DOHH2 (cell line): ENCODE data around the gene ZNF839.
A peak's percentile ranks its signal among the peaks of the same experiment; 100 is the strongest.

Source experiments
- H3F3A ChIP-seq: fragments of 200-600 bp; sonication (generic), shearing (Covaris generic); 2 replicates; pipeline ENCODE4 v1.6.0; 2016; ENCODE audit warnings: antibody characterized with exemption, mild to moderate bottlenecking; ENCODE audit not compliant: control insufficient read depth, insufficient read depth
- H3K27ac ChIP-seq: fragments of 200-600 bp; sonication (generic); 2 replicates; pipeline ENCODE4 v1.5.1; 2014; ENCODE audit warnings: low read depth, mild to moderate bottlenecking, low read length, moderate library complexity
- H3K27me3 ChIP-seq: fragments of 200-600 bp; sonication (generic); 2 replicates; pipeline ENCODE4 v1.6.1; 2014; ENCODE audit warnings: mild to moderate bottlenecking, low read length, mixed read lengths; ENCODE audit not compliant: control insufficient read depth
- H3K36me3 ChIP-seq: fragments of 200-600 bp; sonication (generic); 2 replicates; pipeline ENCODE4 v1.6.1; 2014; ENCODE audit warnings: mild to moderate bottlenecking, low read length, moderate library complexity, mixed read lengths; ENCODE audit not compliant: control insufficient read depth
- H3K4me1 ChIP-seq: fragments of 200-600 bp; sonication (generic); 2 replicates; pipeline ENCODE4 v1.6.1; 2014; ENCODE audit warnings: mild to moderate bottlenecking, low read length, mixed read lengths; ENCODE audit not compliant: control insufficient read depth
- H3K4me2 ChIP-seq: fragments of 200-600 bp; sonication (generic); 2 replicates; pipeline ENCODE4 v1.6.0; 2014; ENCODE audit warnings: mild to moderate bottlenecking, low read length, moderate library complexity
- H3K4me3 ChIP-seq: fragments of 200-600 bp; sonication (generic); 2 replicates; pipeline ENCODE4 v1.5.1; 2014; ENCODE audit warnings: mild to moderate bottlenecking, low read length, mixed read lengths
- H3K79me2 ChIP-seq: fragments of 200-600 bp; sonication (generic); 2 replicates; pipeline ENCODE4 v1.6.1; 2014; ENCODE audit warnings: mild to moderate bottlenecking, low read length, mixed read lengths; ENCODE audit not compliant: control insufficient read depth
- H3K9me2 ChIP-seq: fragments of 200-600 bp; sonication (generic); replicated peaks from 2 replicates; pipeline ENCODE4 v1.6.1; 2014; ENCODE audit warnings: mild to moderate bottlenecking, low read length, mixed read lengths; ENCODE audit not compliant: control insufficient read depth
- H3K9me3 ChIP-seq: fragments of 200-600 bp; sonication (generic); 2 replicates; pipeline ENCODE4 v1.6.1; 2014; ENCODE audit warnings: antibody characterized with exemption, low read length, mixed read lengths; ENCODE audit not compliant: control insufficient read depth, insufficient read depth
- H4K20me1 ChIP-seq: fragments of 200-600 bp; sonication (generic); 2 replicates; pipeline ENCODE4 v1.6.0; 2014; ENCODE audit warnings: low read depth, mild to moderate bottlenecking, antibody characterized with exemption, low read length, moderate library complexity; ENCODE audit not compliant: control insufficient read depth, insufficient read depth
- EZH2phosphoT487 ChIP-seq: fragments of 200-600 bp; sonication (generic); IDR thresholded peaks from 2 replicates; pipeline ENCODE4 v1.6.1; 2017; ENCODE audit warnings: borderline replicate concordance, mild to moderate bottlenecking, antibody characterized with exemption, low read length, moderate library complexity, mixed read lengths
- TF ChIP-seq, protein P1 (sequence below): fragments of 200-600 bp; sonication (generic); IDR thresholded peaks from one replicate; pipeline ENCODE4 v1.5.1; 2014; ENCODE audit warnings: antibody characterized with exemption, mild to moderate bottlenecking, low read depth, low read length; ENCODE audit not compliant: poor library complexity, severe bottlenecking

Gene ZNF839

DNA sequence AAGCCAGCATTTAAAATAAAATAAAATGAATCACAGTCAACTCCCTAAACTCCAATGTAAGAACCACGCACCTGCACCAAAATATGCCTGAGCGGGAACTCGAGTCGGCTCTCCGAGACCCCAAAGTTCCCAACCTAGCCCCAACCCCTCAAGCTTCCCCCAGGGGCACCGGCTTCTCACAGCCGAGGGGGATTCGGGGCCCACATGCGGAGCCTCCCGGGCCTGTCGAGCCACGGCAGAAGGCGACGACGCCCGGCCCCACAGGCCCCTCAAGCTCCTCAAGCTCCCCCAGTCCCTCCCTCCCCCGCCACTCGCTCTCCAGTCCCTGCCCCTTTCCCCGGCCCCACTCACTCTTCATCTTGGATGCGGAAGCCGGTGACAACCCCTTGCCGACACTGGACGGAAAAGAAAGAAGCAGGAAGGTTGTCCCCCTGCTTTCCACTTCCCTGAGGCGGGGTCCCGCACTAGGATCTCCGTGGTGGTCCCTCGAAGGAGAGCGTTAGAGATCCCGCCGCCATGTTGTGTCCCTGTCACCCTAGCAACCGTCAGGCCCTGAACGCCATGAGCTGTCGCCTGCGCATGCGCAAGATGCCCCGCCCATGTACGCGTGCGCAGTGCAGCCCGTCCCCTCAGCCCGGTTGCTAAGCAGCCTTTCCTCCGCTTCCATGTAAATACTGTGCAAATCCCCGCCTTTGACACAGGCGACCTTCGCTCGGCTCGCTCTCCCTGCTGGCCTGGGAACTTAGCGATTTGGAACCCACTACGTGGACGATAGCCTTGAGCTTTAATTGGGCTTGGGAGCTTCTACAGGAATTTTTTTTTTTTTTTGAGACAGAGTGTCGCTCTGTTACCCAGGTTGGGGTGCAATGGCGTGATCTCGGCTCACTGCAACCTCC is 14.7 kb upstream of the ZNF839 start, which contains the start of gene MOK:
Gene MOK (minus strand): TSS at position 554 of the 896 bp plus-strand sequence. CDS start 196 bp downstream, at position 358.
- peaks cover 10% of the 10 kb centered on the region for H3K4me1 ChIP-seq
- peak within 1 kb of the TSS; percentile 96 for H3K4me3 ChIP-seq
- H3K36me3 ChIP-seq: no peaks in the 10 kb centered on the region
- TF ChIP-seq, protein P1, sequence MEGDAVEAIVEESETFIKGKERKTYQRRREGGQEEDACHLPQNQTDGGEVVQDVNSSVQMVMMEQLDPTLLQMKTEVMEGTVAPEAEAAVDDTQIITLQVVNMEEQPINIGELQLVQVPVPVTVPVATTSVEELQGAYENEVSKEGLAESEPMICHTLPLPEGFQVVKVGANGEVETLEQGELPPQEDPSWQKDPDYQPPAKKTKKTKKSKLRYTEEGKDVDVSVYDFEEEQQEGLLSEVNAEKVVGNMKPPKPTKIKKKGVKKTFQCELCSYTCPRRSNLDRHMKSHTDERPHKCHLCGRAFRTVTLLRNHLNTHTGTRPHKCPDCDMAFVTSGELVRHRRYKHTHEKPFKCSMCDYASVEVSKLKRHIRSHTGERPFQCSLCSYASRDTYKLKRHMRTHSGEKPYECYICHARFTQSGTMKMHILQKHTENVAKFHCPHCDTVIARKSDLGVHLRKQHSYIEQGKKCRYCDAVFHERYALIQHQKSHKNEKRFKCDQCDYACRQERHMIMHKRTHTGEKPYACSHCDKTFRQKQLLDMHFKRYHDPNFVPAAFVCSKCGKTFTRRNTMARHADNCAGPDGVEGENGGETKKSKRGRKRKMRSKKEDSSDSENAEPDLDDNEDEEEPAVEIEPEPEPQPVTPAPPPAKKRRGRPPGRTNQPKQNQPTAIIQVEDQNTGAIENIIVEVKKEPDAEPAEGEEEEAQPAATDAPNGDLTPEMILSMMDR: no peak
- TF ChIP-seq EZH2phosphoT487: no peak
- no peaks in the 10 kb centered on the region for H3K79me2 ChIP-seq
- no peaks in the 10 kb centered on the region for H3K9me2 ChIP-seq
- peaks cover 2% of the 10 kb centered on the region; the same call in 1 of the 2 replicates for H3K27me3 ChIP-seq
- no peak within 1 kb of the TSS for H3K27ac ChIP-seq
- H3K9me3 ChIP-seq: no peaks in the 10 kb centered on the region
- no peaks in the 10 kb centered on the region; the same call in 1 of the 2 replicates for H3F3A ChIP-seq
- no peaks in the 10 kb centered on the region for H4K20me1 ChIP-seq
- peak within 1 kb of the TSS; percentile 91 for H3K4me2 ChIP-seq

DNA sequence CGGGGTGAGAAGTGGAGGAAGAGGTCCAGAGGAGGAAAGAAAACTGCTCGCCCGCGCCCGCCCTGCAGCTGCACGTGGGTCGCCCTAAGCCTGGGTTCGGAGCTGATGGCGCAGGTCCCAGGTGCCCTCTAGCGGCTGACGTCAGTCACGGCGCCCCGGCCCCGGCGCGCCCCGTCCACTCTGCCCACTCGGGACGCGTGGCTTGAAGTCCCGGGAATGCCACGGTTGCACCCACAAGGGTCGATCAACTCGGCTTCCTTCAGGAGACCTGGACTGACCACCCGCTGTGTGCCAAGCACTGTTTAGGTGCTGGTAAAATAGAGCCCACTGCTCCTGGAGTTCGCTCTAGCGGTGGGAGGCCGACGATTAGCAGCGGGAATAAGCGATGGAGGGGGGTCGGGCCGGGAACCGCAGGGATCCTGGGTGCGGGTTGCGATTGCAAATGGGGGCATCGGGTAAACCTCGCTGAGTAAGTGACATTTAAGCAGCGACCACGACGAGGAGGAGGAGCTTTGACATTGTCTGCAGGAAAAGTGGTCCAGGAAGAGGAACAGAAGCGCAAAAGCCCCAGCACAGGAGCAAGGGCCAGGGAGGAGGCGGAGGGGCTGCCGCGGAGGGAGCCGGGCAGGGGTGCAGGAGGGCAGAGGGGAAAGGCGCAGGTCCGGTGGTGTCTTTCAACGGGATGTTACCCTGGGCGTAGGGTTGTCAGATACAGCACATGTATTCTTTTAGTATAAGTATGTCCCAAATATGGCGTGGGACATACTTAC is 5.1 kb upstream of the ZNF839 start:
- Histone ChIP-seq H3K36me3 (no peaks in the 10 kb centered on the region), H3K79me2 (0 out of 2 replicates have a peak, but pooled peaks cover 4% of the 10 kb centered on the region), H4K20me1 (no peaks in the 10 kb centered on the region), H3K9me2 (no peaks in the 10 kb centered on the region), H3K4me3 (peak overlapping the region; percentile 96), H3K9me3 (no peaks in the 10 kb centered on the region), H3K4me1 (peaks cover 40% of the 10 kb centered on the region), H3F3A (no peaks in the 10 kb centered on the region), H3K4me2 (peak overlapping the region; percentile 99), H3K27ac (no peak overlapping the region), H3K27me3 (no peaks in the 10 kb centered on the region)
- TF ChIP-seq, protein P1: peak; percentile 99
- TF ChIP-seq EZH2phosphoT487: no peak

DNA sequence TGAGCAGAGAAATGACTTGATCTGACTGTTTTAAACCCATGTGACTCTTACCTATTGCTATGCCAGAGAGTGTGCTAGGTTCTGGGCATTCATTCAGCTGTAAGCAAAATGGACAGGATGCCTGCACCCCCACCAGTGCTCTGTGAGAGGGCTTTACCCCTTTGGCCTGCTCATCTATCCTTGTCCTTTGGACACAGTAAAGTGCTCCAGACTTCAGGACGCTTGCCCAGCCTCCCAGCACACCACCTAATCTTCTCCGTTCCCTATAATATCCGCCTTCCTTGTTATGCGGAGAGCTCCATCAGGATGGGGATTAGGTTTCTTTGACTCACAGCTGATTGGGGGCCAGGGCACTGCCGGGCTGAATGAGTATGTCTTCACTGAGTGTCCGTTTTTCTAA is 4.4 kb upstream of the ZNF839 start:
- no peaks in the 10 kb centered on the region for H3K9me3 ChIP-seq
- H3F3A ChIP-seq: no peaks in the 10 kb centered on the region
- no peaks in the 10 kb centered on the region for H3K27me3 ChIP-seq
- H4K20me1 ChIP-seq: no peaks in the 10 kb centered on the region
- no peaks in the 10 kb centered on the region for H3K9me2 ChIP-seq
- H3K4me1 ChIP-seq: peaks cover 40% of the 10 kb centered on the region
- H3K27ac ChIP-seq: no peak overlapping the region
- peak overlapping the region; percentile 96 for H3K4me3 ChIP-seq
- no peaks in the 10 kb centered on the region for H3K36me3 ChIP-seq
- H3K4me2 ChIP-seq: peak overlapping the region; percentile 99
- TF ChIP-seq, protein P1: no peak
- TF ChIP-seq EZH2phosphoT487: no peak
- peaks cover 6% of the 10 kb centered on the region for H3K79me2 ChIP-seq
